ENCODE results near the gene REG3G. TPM values are rescaled to one million over a fixed set of nuclear protein-coding genes. Genes with fewer than 3 reads are reported as not detected.

Gene REG3G
- polyA plus RNA-seq, 1 donor (not counting 4 experiments of a cell fraction or from before 2014, with no cell fraction given): not detected

DNA sequence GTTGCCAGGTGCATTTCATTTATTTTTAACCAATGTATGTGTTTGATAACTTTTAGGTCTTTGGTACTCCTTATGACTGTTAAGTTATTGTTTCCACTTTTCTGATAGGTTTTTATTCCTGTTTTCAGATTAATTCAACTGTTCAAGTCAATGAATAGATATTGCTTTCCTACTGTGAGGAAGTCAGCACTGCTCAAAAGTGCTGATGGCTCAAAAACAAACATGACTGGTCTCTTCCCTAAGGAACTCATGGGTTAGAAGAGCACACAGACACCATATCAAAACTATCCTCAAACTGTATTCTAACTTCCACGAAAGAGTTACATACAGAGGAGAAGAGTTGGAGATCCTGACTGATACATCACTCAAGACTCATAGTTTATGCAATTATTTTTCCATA, 39.9 kb upstream of the REG3G start:
- no peaks in the 10 kb centered on the region for H4K20me1 ChIP-seq (ENCODE audit: control insufficient read depth, extremely low read depth, insufficient read depth, low read length)
- TF ChIP-seq, protein P1, sequence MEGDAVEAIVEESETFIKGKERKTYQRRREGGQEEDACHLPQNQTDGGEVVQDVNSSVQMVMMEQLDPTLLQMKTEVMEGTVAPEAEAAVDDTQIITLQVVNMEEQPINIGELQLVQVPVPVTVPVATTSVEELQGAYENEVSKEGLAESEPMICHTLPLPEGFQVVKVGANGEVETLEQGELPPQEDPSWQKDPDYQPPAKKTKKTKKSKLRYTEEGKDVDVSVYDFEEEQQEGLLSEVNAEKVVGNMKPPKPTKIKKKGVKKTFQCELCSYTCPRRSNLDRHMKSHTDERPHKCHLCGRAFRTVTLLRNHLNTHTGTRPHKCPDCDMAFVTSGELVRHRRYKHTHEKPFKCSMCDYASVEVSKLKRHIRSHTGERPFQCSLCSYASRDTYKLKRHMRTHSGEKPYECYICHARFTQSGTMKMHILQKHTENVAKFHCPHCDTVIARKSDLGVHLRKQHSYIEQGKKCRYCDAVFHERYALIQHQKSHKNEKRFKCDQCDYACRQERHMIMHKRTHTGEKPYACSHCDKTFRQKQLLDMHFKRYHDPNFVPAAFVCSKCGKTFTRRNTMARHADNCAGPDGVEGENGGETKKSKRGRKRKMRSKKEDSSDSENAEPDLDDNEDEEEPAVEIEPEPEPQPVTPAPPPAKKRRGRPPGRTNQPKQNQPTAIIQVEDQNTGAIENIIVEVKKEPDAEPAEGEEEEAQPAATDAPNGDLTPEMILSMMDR (optimal IDR thresholded peaks at IDR 0.05 in 1 of 3, IDR thresholded peaks at IDR 0.05 in 1 of 3, conservative IDR thresholded peaks at IDR 0.05 in 1 of 3; ENCODE audit: extremely low read depth in 1 of 3, insufficient read depth in 2 of 3, low read length in 3 of 3): no peak
- TF ChIP-seq EZH2 (IDR thresholded peaks at IDR 0.05; ENCODE audit: low read length): no peak
- no peaks in the 10 kb centered on the region for H3K79me2 ChIP-seq (ENCODE audit: control insufficient read depth, insufficient read depth, low read length)
- dilution Hi-C loops (cut with MboI; ENCODE audit: extremely low pct_ligation_motif_present, low sequenced_read_pairs): no loop called here
- no peaks in the 10 kb centered on the region for H3K27me3 ChIP-seq (ENCODE audit: control insufficient read depth, extremely low read depth, insufficient read depth, low read length)
- H3K4me3 ChIP-seq (ENCODE audit: control insufficient read depth in 2 of 3, extremely low read depth in 1 of 3, insufficient read depth in 2 of 3, low read depth in 1 of 3, low read length in 3 of 3): no peak overlapping the region
- H3K4me2 ChIP-seq (ENCODE audit: control insufficient read depth, extremely low read depth, insufficient read depth, low read depth, low read length): no peak overlapping the region
- no peaks in the 10 kb centered on the region for H3K9me1 ChIP-seq (ENCODE audit: control insufficient read depth, extremely low read depth, insufficient read depth, low read length)
- no peak overlapping the region for H3K9ac ChIP-seq (ENCODE audit: control insufficient read depth, extremely low read depth, insufficient read depth, low read length)
- FAIRE-seq (no peak), DNase-seq (ENCODE audit: low read depth, low spot score) (no peak)
- H3K36me3 ChIP-seq (ENCODE audit: control insufficient read depth in 2 of 2, extremely low read depth in 1 of 2, insufficient read depth in 2 of 2, low read length in 2 of 2): no peaks in the 10 kb centered on the region
- H2AFZ ChIP-seq (ENCODE audit: control insufficient read depth, low read length): no peak overlapping the region
- no peak overlapping the region for H3K27ac ChIP-seq (ENCODE audit: control insufficient read depth, insufficient read depth, low read length)
- no peaks in the 10 kb centered on the region for H3K4me1 ChIP-seq (ENCODE audit: control insufficient read depth, extremely low read depth, insufficient read depth, low read length)
- H3K9me3 ChIP-seq (ENCODE audit: control insufficient read depth, low read depth, low read length): no peaks in the 10 kb centered on the region

DNA sequence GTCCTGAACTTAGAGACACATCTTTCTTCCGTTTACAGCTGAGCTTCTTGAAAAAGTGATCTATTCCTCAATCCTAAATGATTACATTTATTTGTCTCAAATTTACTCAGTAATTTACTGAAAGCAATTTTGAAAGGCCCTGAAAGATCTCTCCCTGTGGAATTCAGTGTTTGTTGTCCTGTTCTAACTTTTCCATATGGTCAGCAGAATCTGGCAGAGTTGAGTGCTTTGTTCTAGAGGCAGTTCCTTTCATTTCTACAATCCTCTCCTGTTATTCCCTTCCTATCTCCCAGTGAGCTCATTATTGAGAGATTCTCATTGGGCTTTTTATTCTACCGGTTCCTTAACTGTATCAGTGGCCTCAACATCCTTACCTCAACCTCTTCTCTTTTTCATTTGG, 36.5 kb upstream of the REG3G start:
- Histone ChIP-seq H3K79me2 (ENCODE audit: control insufficient read depth, insufficient read depth, low read length) (no peaks in the 10 kb centered on the region), H2AFZ (ENCODE audit: control insufficient read depth, low read length) (no peak overlapping the region), H3K36me3 (ENCODE audit: control insufficient read depth in 2 of 2, extremely low read depth in 1 of 2, insufficient read depth in 2 of 2, low read length in 2 of 2) (no peaks in the 10 kb centered on the region), H4K20me1 (ENCODE audit: control insufficient read depth, extremely low read depth, insufficient read depth, low read length) (no peaks in the 10 kb centered on the region), H3K4me3 (ENCODE audit: control insufficient read depth in 2 of 3, extremely low read depth in 1 of 3, insufficient read depth in 2 of 3, low read depth in 1 of 3, low read length in 3 of 3) (no peak overlapping the region), H3K27ac (ENCODE audit: control insufficient read depth, insufficient read depth, low read length) (no peak overlapping the region), H3K9me3 (ENCODE audit: control insufficient read depth, low read depth, low read length) (peaks cover 1% of the 10 kb centered on the region), H3K4me2 (ENCODE audit: control insufficient read depth, extremely low read depth, insufficient read depth, low read depth, low read length) (no peak overlapping the region), H3K9ac (ENCODE audit: control insufficient read depth, extremely low read depth, insufficient read depth, low read length) (no peak overlapping the region), H3K9me1 (ENCODE audit: control insufficient read depth, extremely low read depth, insufficient read depth, low read length) (no peaks in the 10 kb centered on the region), H3K27me3 (ENCODE audit: control insufficient read depth, extremely low read depth, insufficient read depth, low read length) (peaks cover 4% of the 10 kb centered on the region), H3K4me1 (ENCODE audit: control insufficient read depth, extremely low read depth, insufficient read depth, low read length) (no peaks in the 10 kb centered on the region)
- FAIRE-seq (no peak), DNase-seq (ENCODE audit: low read depth, low spot score) (no peak)
- TF ChIP-seq, protein P1 (optimal IDR thresholded peaks at IDR 0.05 in 1 of 3, IDR thresholded peaks at IDR 0.05 in 1 of 3, conservative IDR thresholded peaks at IDR 0.05 in 1 of 3; ENCODE audit: extremely low read depth in 1 of 3, insufficient read depth in 2 of 3, low read length in 3 of 3): no peak
- no peak for TF ChIP-seq EZH2 (IDR thresholded peaks at IDR 0.05; ENCODE audit: low read length)
- dilution Hi-C loops (cut with MboI; ENCODE audit: extremely low pct_ligation_motif_present, low sequenced_read_pairs): no loop called here
